ENCODE data around the gene ENPEP. TPM values are rescaled to one million over a fixed set of nuclear protein-coding genes. Genes with fewer than 3 reads are reported as not detected.

Gene ENPEP
- total and polyA plus RNA-seq, 7 experiments from 2014 or later: 0.29 TPM; not detected in 6

GRCh38 chr4:110596431-110596830 is 120.5 kb downstream of the ENPEP start:
- POLR2A ChIA-PET: no interaction called here
- CTCF ChIA-PET: no interaction called here
- H3K27ac ChIP-seq (ENCODE audit: low read depth, low read length): no peak overlapping the region
- H3K4me1 Mint-ChIP-seq: no peaks in the 10 kb centered on the region
- H3K27me3 ChIP-seq (ENCODE audit: control insufficient read depth in 2 of 2, insufficient read depth in 2 of 2, low read length in 2 of 2): no peaks in the 10 kb centered on the region
- H3K9me3 Mint-ChIP-seq: peaks cover 2 to 37% (median 15%) of the 10 kb centered on the region in 11 donors
- H3K4me3 Mint-ChIP-seq: no peak overlapping the region
- H3K4me3 ChIP-seq (ENCODE audit: low read length): no peak overlapping the region
- peaks cover 0 to 7% (median 0%) of the 10 kb centered on the region in 5 donors for H3K36me3 Mint-ChIP-seq
- H3K27me3 Mint-ChIP-seq: peaks cover 10 to 45% (median 24%) of the 10 kb centered on the region in 5 donors
- no peak for DNase-seq
- no peaks in the 10 kb centered on the region for H3K36me3 ChIP-seq (ENCODE audit: control insufficient read depth in 2 of 3, insufficient read depth in 3 of 3, low read length in 3 of 3)
- no peak overlapping the region for H3K27ac Mint-ChIP-seq
- no peaks in the 10 kb centered on the region for H3K9me3 ChIP-seq (ENCODE audit: control insufficient read depth in 2 of 3, low read length in 3 of 3)
- ATAC-seq: no peak
- no peaks in the 10 kb centered on the region for H3K4me1 ChIP-seq (ENCODE audit: control insufficient read depth in 2 of 2, insufficient read depth in 2 of 2, low read length in 2 of 2)
- intact Hi-C loops (cut with micrococcal nuclease): no loop called here

- Mint-ChIP-seq H3K27me3 (peaks cover 10 to 43% (median 28%) of the 10 kb centered on the region in 5 donors), H3K9me3 (peaks cover 2 to 37% (median 15%) of the 10 kb centered on the region in 11 donors), H3K4me1 (no peaks in the 10 kb centered on the region), H3K4me3 (no peak overlapping the region), H3K27ac (no peak overlapping the region), H3K36me3 (peaks cover 0 to 7% (median 0%) of the 10 kb centered on the region in 5 donors)
- ATAC-seq (no peak), DNase-seq (no peak)
- intact Hi-C loops (cut with micrococcal nuclease): no loop called here
- Histone ChIP-seq H3K36me3 (ENCODE audit: control insufficient read depth in 2 of 3, insufficient read depth in 3 of 3, low read length in 3 of 3) (no peaks in the 10 kb centered on the region), H3K27ac (ENCODE audit: low read depth, low read length) (no peak overlapping the region), H3K4me1 (ENCODE audit: control insufficient read depth in 2 of 2, insufficient read depth in 2 of 2, low read length in 2 of 2) (no peaks in the 10 kb centered on the region), H3K9me3 (ENCODE audit: control insufficient read depth in 2 of 3, low read length in 3 of 3) (no peaks in the 10 kb centered on the region), H3K27me3 (ENCODE audit: control insufficient read depth in 2 of 2, insufficient read depth in 2 of 2, low read length in 2 of 2) (no peaks in the 10 kb centered on the region), H3K4me3 (ENCODE audit: low read length) (no peak overlapping the region)
- ChIA-PET POLR2A (no interaction called here), CTCF (no interaction called here)
Observed at GRCh38 chr4:110597582-110597981, 121.6 kb downstream of the ENPEP start.

- intact Hi-C loops (cut with micrococcal nuclease): no loop called here
- H3K36me3 ChIP-seq (ENCODE audit: control insufficient read depth in 2 of 3, insufficient read depth in 3 of 3, low read length in 3 of 3): no peaks in the 10 kb centered on the region
- ChIA-PET POLR2A (no interaction called here), CTCF (no interaction called here)
- H3K4me1 Mint-ChIP-seq: no peaks in the 10 kb centered on the region
- no peaks in the 10 kb centered on the region for H3K27me3 ChIP-seq (ENCODE audit: control insufficient read depth in 2 of 2, insufficient read depth in 2 of 2, low read length in 2 of 2)
- ATAC-seq (no peak), DNase-seq (no peak)
- no peak overlapping the region for H3K4me3 ChIP-seq (ENCODE audit: low read length)
- no peak overlapping the region for H3K4me3 Mint-ChIP-seq
- peaks cover 17 to 50% (median 35%) of the 10 kb centered on the region in 5 donors for H3K27me3 Mint-ChIP-seq
- H3K9me3 ChIP-seq (ENCODE audit: control insufficient read depth in 2 of 3, low read length in 3 of 3): no peaks in the 10 kb centered on the region
- peaks cover 0 to 16% (median 5%) of the 10 kb centered on the region in 11 donors for H3K9me3 Mint-ChIP-seq
- peaks cover 0 to 7% (median 0%) of the 10 kb centered on the region in 5 donors for H3K36me3 Mint-ChIP-seq
- H3K27ac Mint-ChIP-seq: no peak overlapping the region
- no peak overlapping the region for H3K27ac ChIP-seq (ENCODE audit: low read depth, low read length)
- no peaks in the 10 kb centered on the region for H3K4me1 ChIP-seq (ENCODE audit: control insufficient read depth in 2 of 2, insufficient read depth in 2 of 2, low read length in 2 of 2)
Observed at GRCh38 chr4:110602061-110602460, 126.1 kb downstream of the ENPEP start.

GRCh38 chr4:110605077-110605476 is 129.1 kb downstream of the ENPEP start:
- Histone ChIP-seq H3K36me3 (ENCODE audit: control insufficient read depth in 2 of 3, insufficient read depth in 3 of 3, low read length in 3 of 3) (no peaks in the 10 kb centered on the region), H3K4me3 (ENCODE audit: low read length) (no peak overlapping the region), H3K4me1 (ENCODE audit: control insufficient read depth in 2 of 2, insufficient read depth in 2 of 2, low read length in 2 of 2) (no peaks in the 10 kb centered on the region), H3K27ac (ENCODE audit: low read depth, low read length) (no peak overlapping the region), H3K27me3 (ENCODE audit: control insufficient read depth in 2 of 2, insufficient read depth in 2 of 2, low read length in 2 of 2) (peaks cover 0 to 4% of the 10 kb centered on the region in 2 donors), H3K9me3 (ENCODE audit: control insufficient read depth in 2 of 3, low read length in 3 of 3) (no peaks in the 10 kb centered on the region)
- Mint-ChIP-seq H3K4me3 (no peak overlapping the region), H3K27ac (no peak overlapping the region), H3K9me3 (peaks cover 0 to 9% (median 4%) of the 10 kb centered on the region in 11 donors), H3K36me3 (peaks cover 0 to 3% (median 0%) of the 10 kb centered on the region in 5 donors), H3K27me3 (peaks cover 32 to 58% (median 44%) of the 10 kb centered on the region in 5 donors), H3K4me1 (no peaks in the 10 kb centered on the region)
- ChIA-PET POLR2A (no interaction called here), CTCF (no interaction called here)
- intact Hi-C loops (cut with micrococcal nuclease): loop anchor here in 1 of 2 donors (5.0 kb wide), 1 partner anchor 37 kb away; no protein-coding TSS in a partner anchor
- ATAC-seq (no peak), DNase-seq (no peak)

GRCh38 chr4:110609044-110609750 is 133.2 kb downstream of the ENPEP start:
- H3K27me3 Mint-ChIP-seq: peaks cover 58 to 66% (median 62%) of the 10 kb centered on the region in 5 donors
- no peak for ATAC-seq
- H3K9me3 ChIP-seq (ENCODE audit: control insufficient read depth in 2 of 3, low read length in 3 of 3): peaks cover 0 to 1% (median 0%) of the 10 kb centered on the region in 3 experiments
- H3K27me3 ChIP-seq (ENCODE audit: control insufficient read depth in 2 of 2, insufficient read depth in 2 of 2, low read length in 2 of 2): peaks cover 6 to 29% of the 10 kb centered on the region in 2 donors
- no peaks in the 10 kb centered on the region for H3K4me1 ChIP-seq (ENCODE audit: control insufficient read depth in 2 of 2, insufficient read depth in 2 of 2, low read length in 2 of 2)
- H3K4me3 ChIP-seq (ENCODE audit: low read length): no peak overlapping the region
- ChIA-PET POLR2A (no interaction called here), CTCF (no interaction called here)
- no peaks in the 10 kb centered on the region for H3K36me3 ChIP-seq (ENCODE audit: control insufficient read depth in 2 of 3, insufficient read depth in 3 of 3, low read length in 3 of 3)
- peaks cover 0 to 4% (median 0%) of the 10 kb centered on the region in 5 donors for H3K36me3 Mint-ChIP-seq
- no peak overlapping the region for H3K27ac ChIP-seq (ENCODE audit: low read depth, low read length)
- no peak overlapping the region for H3K27ac Mint-ChIP-seq
- H3K4me1 Mint-ChIP-seq: peaks cover 0 to 4% (median 0%) of the 10 kb centered on the region in 7 donors
- DNase-seq: no peak
- H3K4me3 Mint-ChIP-seq: no peak overlapping the region
- peaks cover 0 to 16% (median 4%) of the 10 kb centered on the region in 11 donors for H3K9me3 Mint-ChIP-seq
- intact Hi-C loops (cut with micrococcal nuclease): loop anchor here in 1 of 2 donors (5.0 kb wide), 1 partner anchor 33 kb away; no protein-coding TSS in a partner anchor

GRCh38 chr4:110610620-110610939 is 134.6 kb downstream of the ENPEP start:
- CTCF ChIA-PET: no interaction called here
- H3K4me1 ChIP-seq (ENCODE audit: control insufficient read depth in 2 of 2, insufficient read depth in 2 of 2, low read length in 2 of 2): no peaks in the 10 kb centered on the region
- peaks cover 0 to 24% (median 6%) of the 10 kb centered on the region in 11 donors for H3K9me3 Mint-ChIP-seq
- ATAC-seq (no peak), DNase-seq (no peak)
- no peak overlapping the region for H3K27ac Mint-ChIP-seq
- no peaks in the 10 kb centered on the region for H3K36me3 ChIP-seq (ENCODE audit: control insufficient read depth in 2 of 3, insufficient read depth in 3 of 3, low read length in 3 of 3)
- H3K27me3 Mint-ChIP-seq: peaks cover 68 to 80% (median 73%) of the 10 kb centered on the region in 5 donors
- H3K4me3 ChIP-seq (ENCODE audit: low read length): no peak overlapping the region
- H3K4me3 Mint-ChIP-seq: peak overlapping the region in 2 of 10 donors; percentile 23 to 37
- peaks cover 0 to 4% (median 0%) of the 10 kb centered on the region in 5 donors for H3K36me3 Mint-ChIP-seq
- intact Hi-C loops (cut with micrococcal nuclease): no loop called here
- POLR2A ChIA-PET: no interaction called here
- H3K9me3 ChIP-seq (ENCODE audit: control insufficient read depth in 2 of 3, low read length in 3 of 3): peaks cover 0 to 5% (median 0%) of the 10 kb centered on the region in 3 experiments
- peaks cover 0 to 6% (median 2%) of the 10 kb centered on the region in 7 donors for H3K4me1 Mint-ChIP-seq
- H3K27ac ChIP-seq (ENCODE audit: low read depth, low read length): no peak overlapping the region
- H3K27me3 ChIP-seq (ENCODE audit: control insufficient read depth in 2 of 2, insufficient read depth in 2 of 2, low read length in 2 of 2): peaks cover 9 to 39% of the 10 kb centered on the region in 2 donors
